ENCODE data around the gene NRXN2.

NRXN2 gene

GRCh38 chr11:64716473-64717267 is 6.3 kb downstream of the NRXN2 start:
- H3K4me3 ChIP-seq (ENCODE audit: control insufficient read depth, low read depth, low read length) = no peak overlapping the region
- no peak for DNase-seq (ENCODE audit: low read depth)
- no peak for TF ChIP-seq CTCF (conservative IDR thresholded peaks at IDR 0.05; ENCODE audit: control insufficient read depth, insufficient read depth, low read depth, low read length)

- no peak for TF ChIP-seq CTCF (conservative IDR thresholded peaks at IDR 0.05; ENCODE audit: control insufficient read depth, insufficient read depth, low read depth, low read length)
- H3K4me3 ChIP-seq (ENCODE audit: control insufficient read depth, low read depth, low read length) = no peak overlapping the region
- DNase-seq (ENCODE audit: low read depth) = no peak
Observed at GRCh38 chr11:64715756-64716472, 7.1 kb downstream of the NRXN2 start.

- no peak for DNase-seq (ENCODE audit: low read depth)
- TF ChIP-seq CTCF (conservative IDR thresholded peaks at IDR 0.05; ENCODE audit: control insufficient read depth, insufficient read depth, low read depth, low read length) = no peak
- no peak overlapping the region for H3K4me3 ChIP-seq (ENCODE audit: control insufficient read depth, low read depth, low read length)
Observed at GRCh38 chr11:64715110-64715509, 7.9 kb downstream of the NRXN2 start.

- no peak overlapping the region for H3K4me3 ChIP-seq (ENCODE audit: control insufficient read depth, low read depth, low read length)
- no peak for TF ChIP-seq CTCF (conservative IDR thresholded peaks at IDR 0.05; ENCODE audit: control insufficient read depth, insufficient read depth, low read depth, low read length)
- no peak for DNase-seq (ENCODE audit: low read depth)
Observed at GRCh38 chr11:64714666-64715065, 8.3 kb downstream of the NRXN2 start.

- no peak for DNase-seq (ENCODE audit: low read depth)
- no peak for TF ChIP-seq CTCF (conservative IDR thresholded peaks at IDR 0.05; ENCODE audit: control insufficient read depth, insufficient read depth, low read depth, low read length)
- no peak overlapping the region for H3K4me3 ChIP-seq (ENCODE audit: control insufficient read depth, low read depth, low read length)
Observed at GRCh38 chr11:64713781-64714363, 9.1 kb downstream of the NRXN2 start.

- no peak for TF ChIP-seq CTCF (conservative IDR thresholded peaks at IDR 0.05; ENCODE audit: control insufficient read depth, insufficient read depth, low read depth, low read length)
- peak; percentile 21 for DNase-seq (ENCODE audit: low read depth)
- H3K4me3 ChIP-seq (ENCODE audit: control insufficient read depth, low read depth, low read length) = no peak overlapping the region
Observed at GRCh38 chr11:64713016-64713707, 9.8 kb downstream of the NRXN2 start.

Measured in fibroblast of mammary gland (primary cell).